AML-193 (cell line): ENCODE results near the gene CALN1.
"Not testable (repeated sequence)": the region's sequence is repeated elsewhere in the genome, so short reads cannot be mapped to it uniquely, and the experiment has no call there.

Experiments used
- DNase-seq, 2 experiments: peaks; one replicate each; lab custom pipeline; 2025; lab: John Stamatoyannopoulos, UW

CALN1 gene

GRCh38 chr7:71974611-71975010, 437.5 kb downstream of the CALN1 start:
- no peak for DNase-seq

- DNase-seq: no peak
Measured at GRCh38 chr7:71972534-71972933, 439.6 kb downstream of the CALN1 start.

- DNase-seq: no peak
Measured at GRCh38 chr7:71970725-71971124, 441.4 kb downstream of the CALN1 start.

- DNase-seq: no peak
Measured at GRCh38 chr7:71962636-71963035, 449.5 kb downstream of the CALN1 start.

- DNase-seq: no peak
Measured at GRCh38 chr7:71961283-71961682, 450.9 kb downstream of the CALN1 start.

- no peak for DNase-seq
Measured at GRCh38 chr7:71942115-71942514, 470.0 kb downstream of the CALN1 start.

GRCh38 chr7:71937840-71938371, 474.2 kb downstream of the CALN1 start:
- DNase-seq: no peak

GRCh38 chr7:71935674-71936073, 476.5 kb downstream of the CALN1 start:
- DNase-seq: no peak

- no peak for DNase-seq
Measured at GRCh38 chr7:71933426-71933825, 478.7 kb downstream of the CALN1 start.

GRCh38 chr7:71925663-71926062, 486.5 kb downstream of the CALN1 start:
- DNase-seq: no peak

GRCh38 chr7:71914204-71914603, 497.9 kb downstream of the CALN1 start:
- not testable (repeated sequence) for DNase-seq

- no peak for DNase-seq
Measured at GRCh38 chr7:71912476-71912875, 499.7 kb downstream of the CALN1 start.

GRCh38 chr7:71911051-71911450, 501.1 kb downstream of the CALN1 start:
- DNase-seq: no peak

- no peak for DNase-seq
Measured at GRCh38 chr7:71905821-71906220, 506.3 kb downstream of the CALN1 start.

GRCh38 chr7:71904484-71904883, 507.7 kb downstream of the CALN1 start:
- no peak for DNase-seq

GRCh38 chr7:71900556-71900955, 511.6 kb downstream of the CALN1 start:
- no peak for DNase-seq

GRCh38 chr7:71896535-71896934, 515.6 kb downstream of the CALN1 start:
- DNase-seq: no peak

- no peak for DNase-seq
Measured at GRCh38 chr7:71886046-71886445, 526.1 kb downstream of the CALN1 start.

GRCh38 chr7:71885487-71885886, 526.7 kb downstream of the CALN1 start:
- DNase-seq: no peak

- DNase-seq: no peak
Measured at GRCh38 chr7:71883415-71883814, 528.7 kb downstream of the CALN1 start.

GRCh38 chr7:71871446-71871845, 540.7 kb downstream of the CALN1 start:
- DNase-seq: no peak

- DNase-seq: no peak
Measured at GRCh38 chr7:71870812-71871211, 541.3 kb downstream of the CALN1 start.

- no peak for DNase-seq
Measured at GRCh38 chr7:71868797-71869196, 543.3 kb downstream of the CALN1 start.

GRCh38 chr7:71867626-71868025, 544.5 kb downstream of the CALN1 start:
- no peak for DNase-seq

- DNase-seq: no peak
Measured at GRCh38 chr7:71865172-71865571, 547.0 kb downstream of the CALN1 start.
